CD4-positive, alpha-beta T cell treated with Interleukin-4 for 1 hour (primary cell): ENCODE measurements around the gene ERC2.

Source experiments
- DNase-seq, 2 donors: peaks; one replicate each; pipeline ENCODE4 v3.0.0-alpha.2; 2020 to 2022

Gene ERC2

DNA sequence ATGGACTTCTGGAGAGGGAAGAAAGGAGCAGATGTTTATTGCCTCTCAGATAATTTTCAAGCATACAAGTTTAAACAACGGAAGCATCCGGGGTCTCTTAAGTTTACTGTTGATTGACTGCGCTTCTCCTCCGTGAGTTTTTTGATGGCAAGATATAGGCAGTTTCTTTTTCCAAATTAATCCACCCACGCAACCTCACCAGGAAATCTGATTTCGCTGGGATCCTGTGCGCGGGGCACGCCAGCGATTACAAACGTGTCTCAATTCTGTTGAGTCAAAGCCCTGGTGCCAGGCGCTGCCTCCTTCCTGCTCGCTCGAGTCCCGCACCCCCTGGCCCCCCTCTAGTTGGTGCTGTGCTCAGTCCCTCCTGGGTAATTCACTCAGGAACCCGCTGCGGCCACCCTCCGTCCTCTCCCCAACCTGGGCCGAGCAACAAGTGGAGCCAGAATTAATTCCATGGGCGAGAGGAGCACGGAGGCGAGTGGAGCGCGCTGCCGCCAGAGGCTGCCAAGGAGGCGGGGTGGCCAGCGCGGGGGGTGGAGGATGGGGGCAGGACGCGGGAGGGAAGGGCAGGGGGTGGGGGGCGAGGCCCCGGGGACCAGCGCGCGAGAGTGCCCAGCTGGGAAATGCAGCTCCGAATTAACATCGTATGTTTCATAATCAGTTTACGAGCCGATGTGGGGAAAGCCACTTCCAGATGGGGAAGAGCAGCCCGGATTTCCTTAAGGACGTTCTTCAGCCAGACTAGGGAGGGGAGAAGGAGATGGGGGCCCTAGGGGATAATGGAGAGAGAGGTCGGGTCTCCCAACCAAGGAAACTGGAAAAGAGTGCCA lies 987.1 kb downstream of the ERC2 start:
- no peak for DNase-seq

DNA sequence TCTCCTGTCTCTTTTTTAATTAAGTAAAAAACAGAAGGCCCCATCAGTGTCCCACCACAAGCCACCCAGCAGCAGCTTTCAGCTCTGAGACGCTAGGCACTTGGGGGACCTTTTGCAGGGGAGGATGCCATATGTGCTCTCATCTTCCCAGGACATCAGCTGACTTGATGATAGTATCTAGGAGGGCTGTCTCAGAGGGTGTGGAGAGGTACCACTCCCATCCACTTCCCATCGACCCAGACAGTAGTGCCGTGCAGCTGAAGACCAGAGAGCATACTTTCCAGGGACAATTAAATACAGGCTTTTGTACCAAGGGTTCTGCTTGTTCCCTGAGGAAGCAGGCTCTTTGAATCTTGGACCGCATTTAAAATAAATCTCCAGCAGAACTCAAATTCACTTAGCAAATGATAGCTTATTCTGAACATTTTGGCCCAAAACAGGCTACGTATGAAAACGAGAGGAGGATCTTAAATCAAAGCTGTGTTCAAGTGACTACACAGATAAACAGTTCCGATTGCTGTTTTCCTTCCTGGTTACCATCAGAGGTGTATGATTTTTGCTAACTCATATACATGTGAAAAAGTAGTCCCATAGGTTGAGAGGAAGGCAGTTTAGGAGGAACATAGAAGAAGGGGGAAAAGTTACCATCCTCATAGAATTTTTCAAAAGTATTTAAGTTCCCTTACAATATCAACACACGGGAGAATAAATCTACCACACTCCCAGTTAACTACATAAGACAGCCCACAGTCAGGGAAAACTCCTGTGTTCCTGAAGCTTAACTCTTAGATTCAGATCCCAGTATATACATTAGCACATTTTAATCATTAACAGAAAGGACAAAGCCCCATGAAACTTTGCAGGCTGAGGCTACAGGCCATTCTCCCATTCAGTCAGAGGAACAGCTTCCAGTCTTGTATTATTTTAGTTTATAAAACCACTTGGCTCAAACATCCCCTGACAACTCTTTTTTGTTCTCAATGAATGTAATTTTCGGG lies 990.7 kb downstream of the ERC2 start:
- DNase-seq = no peak

DNA sequence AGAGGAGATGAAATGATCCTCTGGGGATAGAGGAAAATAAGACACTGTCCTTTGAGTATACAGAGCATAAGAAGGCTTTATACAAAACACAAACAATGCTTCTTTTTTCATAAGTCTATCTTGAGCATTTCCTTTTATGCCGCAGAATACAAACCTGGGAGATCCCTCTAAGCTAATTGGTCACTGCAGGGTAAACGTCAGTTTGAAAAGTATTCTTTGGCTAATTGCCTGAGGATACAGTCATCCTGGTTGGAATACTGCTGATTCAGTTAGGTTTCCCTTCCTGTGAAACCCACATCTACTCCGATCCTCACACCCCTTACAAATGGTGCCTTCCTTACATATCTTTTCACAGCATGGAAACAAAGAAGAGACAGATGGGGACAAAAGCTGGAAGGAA lies 991.8 kb downstream of the ERC2 start:
- no peak for DNase-seq

DNA sequence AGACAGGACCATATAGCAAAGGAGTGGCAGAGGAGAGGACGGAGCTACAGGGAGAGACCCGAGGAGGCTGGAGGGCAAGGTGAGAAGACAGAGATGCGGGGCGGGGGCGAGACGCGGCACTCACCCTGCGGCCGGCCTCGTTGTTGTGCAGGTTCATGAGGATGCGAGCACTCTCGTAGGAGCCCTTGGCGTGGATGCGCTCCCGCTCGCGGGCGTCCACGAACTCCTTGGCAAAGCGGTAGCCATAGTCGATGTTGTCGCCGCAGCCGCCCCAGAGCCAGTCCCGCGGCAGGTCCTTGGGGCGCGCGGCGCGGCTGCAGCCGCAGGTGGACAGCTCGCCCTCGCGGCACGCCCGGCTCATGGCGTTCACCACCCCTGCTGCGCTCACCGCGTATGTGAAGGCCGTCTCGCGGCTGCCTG lies 994.0 kb downstream of the ERC2 start:
- DNase-seq = no peak

DNA sequence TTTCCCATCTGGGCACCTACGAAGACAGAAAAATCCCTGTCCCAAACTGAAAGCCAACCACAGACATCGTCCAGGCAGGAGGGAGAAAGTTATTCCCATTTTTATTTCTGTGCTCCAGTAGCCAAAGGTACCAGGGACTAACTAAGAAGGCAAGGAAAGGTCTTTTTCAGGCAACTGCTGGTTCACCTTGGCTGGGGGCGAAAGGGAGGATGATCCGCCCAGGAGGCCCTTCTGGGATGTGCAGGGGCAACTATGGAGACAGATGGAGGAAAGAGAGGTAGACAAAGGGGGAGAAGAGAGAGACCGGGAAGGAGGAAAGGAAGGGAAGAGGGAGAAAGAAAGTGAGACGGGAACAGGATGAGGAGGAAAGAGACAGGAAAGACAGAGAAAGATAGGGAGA lies 994.5 kb downstream of the ERC2 start:
- no peak for DNase-seq

DNA sequence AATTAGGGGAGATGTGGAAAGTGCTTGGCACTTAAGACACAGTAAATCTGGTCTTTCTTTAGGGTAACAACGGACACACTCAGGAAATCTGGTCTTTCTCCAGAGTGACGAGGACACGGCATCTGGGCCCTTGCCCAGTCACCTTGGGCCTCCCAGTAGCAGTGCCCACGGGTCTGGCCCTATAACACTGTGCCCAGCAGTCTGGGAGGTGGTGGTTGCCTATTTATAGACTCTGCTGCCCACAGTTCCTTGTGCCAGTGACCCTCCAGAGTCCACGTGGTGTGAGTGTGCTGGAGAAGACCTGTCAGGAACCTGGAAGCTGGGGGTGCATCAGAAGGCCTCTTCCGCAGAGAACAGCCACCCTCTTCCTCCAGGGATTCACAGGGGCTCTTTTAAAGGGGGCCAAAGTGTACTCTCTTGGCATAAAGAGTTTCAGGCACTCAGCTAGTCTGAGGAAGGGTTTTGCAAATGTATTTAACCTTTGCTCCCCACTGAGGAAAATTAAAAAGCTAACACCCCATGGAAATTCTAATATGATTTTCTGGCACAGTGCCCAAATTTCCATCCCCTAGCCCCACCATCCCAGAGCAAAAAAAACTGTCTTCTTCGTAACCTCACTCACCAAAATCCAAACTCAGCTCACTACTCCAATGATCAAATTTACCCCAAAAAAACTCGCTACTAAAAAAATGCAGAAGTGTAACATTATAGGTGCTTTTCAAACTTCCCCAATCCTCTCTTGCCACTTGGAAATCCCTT lies 996.6 kb downstream of the ERC2 start:
- no peak for DNase-seq

DNA sequence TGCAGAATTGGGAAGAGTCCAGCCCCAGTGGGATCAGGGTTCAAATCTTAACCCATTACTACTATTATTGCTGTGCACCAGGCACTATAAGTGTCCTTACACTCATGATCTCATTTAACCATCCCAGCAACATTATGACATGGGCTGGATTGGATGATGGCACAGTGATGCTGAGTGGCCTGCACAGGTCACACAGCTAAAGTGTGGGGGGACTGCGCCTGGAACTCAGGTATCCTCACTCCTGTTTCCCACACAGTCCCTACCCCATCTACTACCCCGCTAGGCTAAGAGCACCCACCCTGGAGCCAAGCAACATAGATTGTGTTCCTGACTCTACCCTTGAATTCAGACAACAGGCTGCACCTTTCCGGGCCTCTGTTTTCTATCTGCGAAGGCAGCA lies 997.2 kb downstream of the ERC2 start:
- DNase-seq = no peak

DNA sequence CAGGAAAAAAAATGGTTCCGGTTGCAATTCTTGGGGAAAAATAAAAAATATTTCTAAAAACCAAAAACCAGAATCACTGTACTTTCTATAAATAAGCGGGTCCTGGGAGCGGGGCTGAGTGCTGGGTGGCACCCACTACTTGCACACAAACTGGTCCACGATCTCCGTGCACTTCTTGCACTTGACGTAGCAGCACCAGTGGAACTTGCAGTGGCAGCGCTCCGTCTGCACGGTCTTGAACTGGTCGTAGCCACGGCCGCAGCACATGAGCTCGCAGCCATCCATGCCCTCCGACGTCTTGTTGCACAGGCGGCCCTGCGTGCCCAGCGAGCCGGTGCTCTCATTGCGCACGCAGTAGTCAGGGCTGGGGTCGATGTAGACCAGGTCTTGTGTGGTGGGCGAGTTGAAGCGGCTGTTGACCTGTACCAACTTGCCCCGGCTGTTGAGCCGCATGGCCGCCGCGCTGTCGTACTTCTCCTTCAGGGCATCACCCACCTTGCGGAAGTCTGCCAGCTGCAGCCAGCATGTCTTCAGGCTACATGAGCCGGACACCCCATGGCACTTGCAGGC lies 998.2 kb downstream of the ERC2 start:
- DNase-seq = no peak

DNA sequence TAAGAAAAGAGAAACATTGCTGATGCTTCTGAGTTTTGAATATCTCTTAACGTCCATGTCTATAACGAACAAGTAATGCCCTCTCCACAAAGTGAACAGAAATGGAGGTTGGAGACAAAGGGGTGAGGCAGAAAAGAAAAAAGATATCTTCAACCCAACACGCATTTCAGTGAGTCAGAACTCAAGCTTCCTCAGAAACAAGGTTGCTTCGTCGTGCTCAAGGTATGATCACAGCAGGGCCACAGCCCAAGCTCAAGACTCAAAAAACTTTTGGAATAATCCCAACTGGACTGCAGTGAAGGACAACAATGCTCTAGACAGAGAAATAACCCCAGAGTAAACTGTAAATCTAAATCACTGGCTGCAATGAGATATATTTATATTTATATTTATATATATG lies 1000.0 kb downstream of the ERC2 start:
- no peak for DNase-seq

DNA sequence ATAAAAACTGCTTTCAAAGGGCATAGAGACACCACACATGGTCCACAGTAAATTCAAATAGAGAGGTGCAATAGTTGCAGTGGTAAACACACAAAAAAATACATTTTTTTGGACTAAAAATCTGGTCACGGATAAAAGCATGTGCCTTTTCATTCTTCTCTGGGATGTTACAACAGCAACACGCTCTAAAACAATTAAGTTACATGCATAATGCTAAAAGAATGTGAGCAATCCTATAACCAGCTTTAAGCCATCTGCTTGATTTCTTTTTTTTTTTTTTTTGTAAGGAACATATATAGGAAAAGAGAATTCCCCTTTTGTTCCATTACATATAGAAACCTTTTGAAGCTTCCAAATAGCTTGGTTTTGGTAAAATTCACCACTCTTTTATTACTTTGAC lies 1001.2 kb downstream of the ERC2 start:
- no peak for DNase-seq

DNA sequence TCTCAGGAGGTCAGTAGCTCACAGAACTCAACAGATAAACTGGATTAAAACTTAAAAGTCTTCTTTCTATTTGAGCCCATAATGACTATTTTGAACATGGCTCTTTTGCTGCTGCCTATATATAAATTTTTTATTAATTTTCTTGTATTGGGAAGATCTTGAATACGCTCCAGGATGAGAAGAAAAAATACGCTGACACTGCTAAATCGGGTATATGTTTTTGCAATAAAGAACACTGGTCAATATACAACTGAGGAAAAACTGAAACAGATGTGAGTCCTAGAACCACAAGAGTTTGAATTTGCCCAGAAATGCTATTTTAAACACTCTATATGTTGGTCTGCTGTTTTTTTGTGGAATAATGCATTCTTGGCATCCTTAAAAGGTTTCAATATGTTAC lies 1001.7 kb downstream of the ERC2 start:
- DNase-seq = no peak

DNA sequence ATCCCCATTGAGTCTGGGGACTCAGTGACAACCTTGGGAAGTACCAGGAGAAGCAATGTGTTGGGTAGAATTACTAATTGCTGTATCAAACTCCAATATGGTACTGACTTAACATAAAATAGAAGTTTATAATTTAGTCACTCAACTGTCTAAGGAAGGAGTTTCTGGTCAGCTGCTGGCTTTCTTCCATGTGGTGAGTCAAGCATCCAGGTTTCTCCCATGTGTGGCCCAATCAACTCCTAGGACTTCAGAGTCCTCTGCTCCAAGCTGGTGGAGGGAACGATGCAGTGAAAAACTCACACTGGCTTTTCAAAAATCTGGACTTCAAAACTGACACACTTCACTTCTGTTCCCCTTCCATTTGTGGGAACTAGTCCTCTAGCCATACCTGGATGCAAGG lies 1006.4 kb downstream of the ERC2 start:
- no peak for DNase-seq

DNA sequence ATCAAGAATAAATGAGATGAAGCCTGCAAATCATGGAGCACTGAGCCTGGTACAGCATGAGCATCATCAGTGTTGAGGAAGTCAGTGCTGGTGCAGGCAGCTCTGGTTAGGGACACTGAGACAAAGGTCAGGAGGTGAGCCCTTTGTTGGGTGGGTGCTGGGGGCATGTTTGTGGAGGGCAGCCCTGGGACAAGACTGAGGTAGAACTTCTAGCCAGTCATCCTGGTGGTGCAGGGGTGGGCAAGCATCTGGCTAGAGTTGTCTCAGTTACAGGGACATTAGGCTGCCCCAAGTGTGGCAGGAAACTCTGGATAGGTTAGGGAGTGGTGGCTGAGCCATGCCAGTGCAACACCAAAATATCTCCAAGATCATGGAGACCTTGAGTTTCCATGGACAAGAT lies 1008.4 kb downstream of the ERC2 start:
- DNase-seq = no peak
